HCEC 1CT (cell line): ENCODE measurements around the gene ABCF2.

Experiments used
- DNase-seq: peaks from one replicate; pipeline ENCODE4 v3.0.0-alpha.2; 2017

The ABCF2 gene

GRCh38 chr7:151192002-151192539, 34.9 kb downstream of the ABCF2 start:
- no peak for DNase-seq

GRCh38 chr7:151191544-151191943, 35.5 kb downstream of the ABCF2 start:
- DNase-seq: no peak

GRCh38 chr7:151189038-151189437, 38.0 kb downstream of the ABCF2 start:
- DNase-seq: no peak

- DNase-seq: no peak
Measured at GRCh38 chr7:151188252-151188542, 38.8 kb downstream of the ABCF2 start.

- DNase-seq: no peak
Measured at GRCh38 chr7:151187409-151188251, 39.4 kb downstream of the ABCF2 start.

- DNase-seq: no peak
Measured at GRCh38 chr7:151186640-151187408, 40.2 kb downstream of the ABCF2 start, which contains the start of gene ASB10. Gene ASB10, minus strand, starts transcription at chr7:151187250. Its CDS starts 120 bp downstream, at chr7:151187130.

GRCh38 chr7:151185762-151186639, 41.0 kb downstream of the ABCF2 start:
- DNase-seq: no peak

- DNase-seq: no peak
Measured at GRCh38 chr7:151181011-151181431, 46.0 kb downstream of the ABCF2 start.

GRCh38 chr7:151179946-151180345, 47.1 kb downstream of the ABCF2 start:
- DNase-seq: no peak

- DNase-seq: no peak
Measured at GRCh38 chr7:151179287-151179860, 47.6 kb downstream of the ABCF2 start.

- DNase-seq: no peak
Measured at GRCh38 chr7:151178831-151179230, 48.2 kb downstream of the ABCF2 start.

GRCh38 chr7:151178236-151178635, 48.8 kb downstream of the ABCF2 start:
- DNase-seq: no peak

GRCh38 chr7:151177310-151177709, 49.7 kb downstream of the ABCF2 start:
- DNase-seq: no peak

- DNase-seq: no peak
Measured at GRCh38 chr7:151176401-151176800, 50.6 kb downstream of the ABCF2 start.

GRCh38 chr7:151175793-151176311, 51.2 kb downstream of the ABCF2 start:
- DNase-seq: no peak

GRCh38 chr7:151175047-151175792, 51.8 kb downstream of the ABCF2 start:
- DNase-seq: no peak

GRCh38 chr7:151174246-151175046, 52.6 kb downstream of the ABCF2 start:
- no peak for DNase-seq

- DNase-seq: no peak
Measured at GRCh38 chr7:151173386-151174245, 53.4 kb downstream of the ABCF2 start.
